Measurements from ENCODE around the gene SIRPG. TPM values are rescaled to one million over a fixed set of nuclear protein-coding genes. Genes with fewer than 3 reads are reported as not detected.

SIRPG gene
- total RNA-seq, 6 experiments from 2014 or later: 0.31 to 0.37 TPM; not detected in 4

GRCh38 chr20:1600736-1601135 is 56.8 kb downstream of the SIRPG start:
- WGBS (ENCODE audit: insufficient coverage, low coverage, low lambda C conversion rate, missing lambda C conversion rate): 49% methylated on average over 4 of the region's 5 CpGs
- Histone ChIP-seq H3K4me1 (no peaks in the 10 kb centered on the region), H3K36me3 (no peaks in the 10 kb centered on the region), H3K9me3 (no peaks in the 10 kb centered on the region), H3K27ac (no peak overlapping the region), H3K4me3 (no peak overlapping the region), H3K27me3 (no peaks in the 10 kb centered on the region)
- no peak for DNase-seq
- TF ChIP-seq POLR2A (IDR thresholded peaks at IDR 0.05) (no peak), CTCF (IDR thresholded peaks at IDR 0.05) (no peak)
- intact Hi-C loops (cut with DNase I): no loop called here
- no peak for ATAC-seq

- intact Hi-C loops (cut with DNase I): no loop called here
- peak in 1 of 3 donors; percentile 45 for DNase-seq
Measured at GRCh38 chr20:1595333-1595732, 62.2 kb downstream of the SIRPG start.

GRCh38 chr20:1588533-1589460 is 68.8 kb downstream of the SIRPG start:
- WGBS (ENCODE audit: insufficient coverage, low coverage, low lambda C conversion rate, missing lambda C conversion rate): 29% methylated on average over 5 of the region's 9 CpGs
- Histone ChIP-seq H3K4me1 (no peaks in the 10 kb centered on the region), H3K36me3 (no peaks in the 10 kb centered on the region), H3K4me3 (no peak overlapping the region), H3K27ac (no peak overlapping the region), H3K9me3 (no peaks in the 10 kb centered on the region), H3K27me3 (no peaks in the 10 kb centered on the region)
- TF ChIP-seq CTCF (IDR thresholded peaks at IDR 0.05): peak in 1 of 4 donors; percentile 24
- no peak for TF ChIP-seq POLR2A (IDR thresholded peaks at IDR 0.05)
- ATAC-seq (peak in 2 of 4 donors; percentile 28 to 53), DNase-seq (no peak)
- intact Hi-C loops (cut with DNase I): no loop called here

More at GRCh38 chr20:1595333-1595732, 62.2 kb downstream of the SIRPG start:
- Histone ChIP-seq H3K27ac (no peak overlapping the region), H3K27me3 (no peaks in the 10 kb centered on the region), H3K9me3 (no peaks in the 10 kb centered on the region), H3K4me1 (no peaks in the 10 kb centered on the region), H3K36me3 (no peaks in the 10 kb centered on the region), H3K4me3 (no peak overlapping the region)
- ATAC-seq: no peak
- TF ChIP-seq CTCF (IDR thresholded peaks at IDR 0.05) (no peak), POLR2A (IDR thresholded peaks at IDR 0.05) (no peak)
- no CpG with 5 or more reads among the region's 1 CpG for WGBS (ENCODE audit: insufficient coverage, low coverage, low lambda C conversion rate, missing lambda C conversion rate)

- intact Hi-C loops (cut with DNase I): no loop called here
- TF ChIP-seq POLR2A (IDR thresholded peaks at IDR 0.05) (no peak), CTCF (IDR thresholded peaks at IDR 0.05) (no peak)
- ATAC-seq (no peak), DNase-seq (no peak)
- Histone ChIP-seq H3K27ac (no peak overlapping the region), H3K4me3 (no peak overlapping the region), H3K4me1 (no peaks in the 10 kb centered on the region), H3K27me3 (no peaks in the 10 kb centered on the region), H3K36me3 (no peaks in the 10 kb centered on the region), H3K9me3 (no peaks in the 10 kb centered on the region)
- WGBS (ENCODE audit: insufficient coverage, low coverage, low lambda C conversion rate, missing lambda C conversion rate): 60% methylated on average over 1 of the region's 3 CpGs
Measured at GRCh38 chr20:1587781-1588532, 69.6 kb downstream of the SIRPG start.
